ENCODE measurements around the gene CDH12. TPM values are rescaled to one million over a fixed set of nuclear protein-coding genes. Genes with fewer than 3 reads are reported as not detected.

CDH12 gene
- total and polyA plus RNA-seq, 10 of the 15 experiments (the other 5 are each of a cell fraction or from before 2014, with no cell fraction given), result 0.03 to 0.16 TPM; not detected in 8

- TF ChIP-seq IRF5 (IDR thresholded peaks at IDR 0.05; ENCODE audit: borderline replicate concordance) (no peak), MEF2B (IDR thresholded peaks at IDR 0.05; ENCODE audit: partially characterized antibody, poor library complexity, severe bottlenecking) (no peak), RUNX3 (IDR thresholded peaks at IDR 0.05; ENCODE audit: low read length) (no peak), MTA2 (IDR thresholded peaks at IDR 0.05; ENCODE audit: low read depth) (no peak), EP300 (IDR thresholded peaks at IDR 0.05; ENCODE audit: borderline replicate concordance in 1 of 2, control insufficient read depth in 1 of 2, low read depth in 2 of 2, low read length in 2 of 2) (no peak), IKZF2 (IDR thresholded peaks at IDR 0.05) (no peak), E2F8 (IDR thresholded peaks at IDR 0.05; ENCODE audit: low read depth, partially characterized antibody) (no peak), CREB1 (IDR thresholded peaks at IDR 0.05; ENCODE audit: low read depth) (no peak), GABPA (IDR thresholded peaks at IDR 0.05; ENCODE audit: low read depth) (no peak), ZNF207 (IDR thresholded peaks at IDR 0.05; ENCODE audit: borderline replicate concordance) (no peak), MYC (IDR thresholded peaks at IDR 0.05; ENCODE audit: insufficient read depth, insufficient read length, insufficient replicate concordance, low read length, severe bottlenecking) (no peak)
Observed at GRCh38 chr5:22665801-22666200, 187.3 kb downstream of the CDH12 start (continued).

Data from GM12878 (cell line).